GM23338 (cell line): ENCODE measurements around the gene ATP6V1E1. TPM values are rescaled to one million over a fixed set of nuclear protein-coding genes. Genes with fewer than 3 reads are reported as not detected.

Source experiments
- ATAC-seq: fragments of 200-7000 bp; cut with Tn5 transposase; 3 replicates; pipeline ENCODE4 v1.9.1; 2020
- DNase-seq: peaks from one replicate; pipeline ENCODE4 v3.0.0-alpha.2; 2015; ENCODE audit warnings: low spot score
- H2AFZ ChIP-seq: fragments of 200-600 bp; sonication (generic); 2 replicates; pipeline ENCODE4 v1.8.0; 2016; ENCODE audit warnings: antibody characterized with exemption, mild to moderate bottlenecking, moderate library complexity
- H3F3A ChIP-seq: fragments of 200-600 bp; sonication (generic); replicated peaks from 2 replicates; pipeline ENCODE4 v1.8.0; 2017; ENCODE audit warnings: antibody characterized with exemption, mixed run types, low read depth
- H3K27ac ChIP-seq: fragments of 200-600 bp; sonication (generic); 2 replicates; pipeline ENCODE4 v1.6.1; 2016; ENCODE audit warnings: low read depth
- H3K27me3 ChIP-seq: fragments of 200-600 bp; sonication (generic); 2 replicates; pipeline ENCODE4 v1.8.0; 2016; ENCODE audit warnings: mild to moderate bottlenecking, mixed run types, moderate library complexity; ENCODE audit not compliant: insufficient read depth
- H3K36me3 ChIP-seq: fragments of 200-600 bp; sonication (generic); 2 replicates; pipeline ENCODE4 v1.8.0; 2016; ENCODE audit warnings: mild to moderate bottlenecking; ENCODE audit not compliant: insufficient read depth
- H3K4me1 ChIP-seq: fragments of 200-600 bp; sonication (generic); 2 replicates; pipeline ENCODE4 v1.8.0; 2016; ENCODE audit warnings: mild to moderate bottlenecking, moderate library complexity; ENCODE audit not compliant: insufficient read depth
- H3K4me2 ChIP-seq: fragments of 200-600 bp; sonication (generic); 2 replicates; pipeline ENCODE4 v1.7.1; 2017; ENCODE audit warnings: mixed run types
- H3K4me3 ChIP-seq: fragments of 200-600 bp; sonication (generic); 2 replicates; pipeline ENCODE4 v1.6.1; 2016; ENCODE audit warnings: mixed run types
- H3K79me2 ChIP-seq: fragments of 200-600 bp; sonication (generic); replicated peaks from 2 replicates; pipeline ENCODE4 v1.8.0; 2017; ENCODE audit warnings: mild to moderate bottlenecking; ENCODE audit not compliant: insufficient read depth
- H3K9me2 ChIP-seq: fragments of 200-600 bp; sonication (generic); 2 replicates; pipeline ENCODE4 v1.8.0; 2017; ENCODE audit not compliant: insufficient read depth
- H4K20me1 ChIP-seq: fragments of 200-600 bp; sonication (generic); replicated peaks from 2 replicates; pipeline ENCODE4 v1.8.0; 2017; ENCODE audit warnings: mild to moderate bottlenecking; ENCODE audit not compliant: insufficient read depth
- H3K27ac Mint-ChIP-seq: 2 replicates; pipeline ENCODE4 v1.8.0; 2020; ENCODE audit warnings: inconsistent platforms, mild to moderate bottlenecking, moderate library complexity, mixed read lengths
- H3K27me3 Mint-ChIP-seq: 3 replicates; pipeline ENCODE4 v1.8.0; 2022; ENCODE audit warnings: low read depth, mild to moderate bottlenecking, moderate library complexity, mixed read lengths, inconsistent platforms; ENCODE audit not compliant: insufficient read depth, poor library complexity
- H3K36me3 Mint-ChIP-seq: 3 replicates; pipeline ENCODE4 v1.8.0; 2021; ENCODE audit warnings: low read depth, mild to moderate bottlenecking, inconsistent platforms, moderate library complexity, mixed read lengths
- H3K4me1 Mint-ChIP-seq: 3 replicates; pipeline ENCODE4 v1.8.0; 2020; ENCODE audit warnings: mild to moderate bottlenecking, inconsistent platforms, mixed read lengths
- H3K4me3 Mint-ChIP-seq: 3 replicates; pipeline ENCODE4 v1.8.0; 2021; ENCODE audit warnings: moderate library complexity, mild to moderate bottlenecking, inconsistent platforms, mixed read lengths
- H3K9me3 Mint-ChIP-seq: 3 replicates; pipeline ENCODE4 v1.8.0; 2020; ENCODE audit warnings: moderate library complexity, mild to moderate bottlenecking, inconsistent platforms, mixed read lengths
- CREB1 ChIP-seq: fragments of 250-450 bp; sonication (Bioruptor Pico); IDR thresholded peaks from 2 replicates; pipeline ENCODE4 v1.5.0; 2020; ENCODE audit warnings: low read depth, mild to moderate bottlenecking, moderate library complexity
- JUNB ChIP-seq: IDR thresholded peaks from one replicate; pipeline ENCODE4 v1.6.1; 2016; ENCODE audit warnings: antibody characterized with exemption; ENCODE audit not compliant: unreplicated experiment
- POLR2AphosphoS5 ChIP-seq: IDR thresholded peaks from 2 replicates; pipeline ENCODE4 v1.6.1; 2016; ENCODE audit warnings: antibody characterized with exemption, low read depth
- STAT1 ChIP-seq: IDR thresholded peaks from one replicate; pipeline ENCODE4 v1.6.1; 2016; ENCODE audit warnings: antibody characterized with exemption; ENCODE audit not compliant: unreplicated experiment
- ZNF114 ChIP-seq: fragments of 250-450 bp; sonication (Bioruptor Pico); IDR thresholded peaks from 2 replicates; pipeline ENCODE4 v1.5.0; 2020; ENCODE audit warnings: mild to moderate bottlenecking, moderate library complexity
- polyA plus RNA-seq: library from polyadenylated mRNA; unstranded; fragments of >200 nt; fragmentation: Nextera tagmentation; extraction: Ambion mirVana; gene quantifications from 2 replicates; pipeline ENCODE4 v1.2.1, GENCODE V29; 2016
- total RNA-seq: library from RNA; depleted of rRNA; stranded (reverse); fragments of >200 nt; shearing (Covaris generic); gene quantifications from 2 replicates; pipeline ENCODE4 v1.2.3, GENCODE V29; 2014
- TF ChIP-seq, protein P1 (sequence below): IDR thresholded peaks from 2 replicates; pipeline ENCODE4 v1.6.1; 2016; ENCODE audit warnings: antibody characterized with exemption
- TF ChIP-seq, protein P2 (sequence below), 2 experiments: fragments of 200-600 bp in 1 of 2; sonication (generic) in 1 of 2; conservative IDR thresholded peaks; 2 replicates each; pipeline versions ENCODE4 v1.5.1 to v1.6.1; 2016 to 2017; ENCODE audit warnings: antibody characterized with exemption in 2 of 2, low read depth in 2 of 2, mild to moderate bottlenecking in 2 of 2, moderate library complexity in 1 of 2
- TF ChIP-seq, protein P3 (sequence below): fragments of 250-450 bp; sonication (Bioruptor Pico); IDR thresholded peaks from 2 replicates; pipeline ENCODE4 v1.5.0; 2020; ENCODE audit warnings: mild to moderate bottlenecking, moderate library complexity

Gene ATP6V1E1
- total and polyA plus RNA-seq, 2 experiments from 2014 or later = 74.5 to 81.7 TPM

DNA sequence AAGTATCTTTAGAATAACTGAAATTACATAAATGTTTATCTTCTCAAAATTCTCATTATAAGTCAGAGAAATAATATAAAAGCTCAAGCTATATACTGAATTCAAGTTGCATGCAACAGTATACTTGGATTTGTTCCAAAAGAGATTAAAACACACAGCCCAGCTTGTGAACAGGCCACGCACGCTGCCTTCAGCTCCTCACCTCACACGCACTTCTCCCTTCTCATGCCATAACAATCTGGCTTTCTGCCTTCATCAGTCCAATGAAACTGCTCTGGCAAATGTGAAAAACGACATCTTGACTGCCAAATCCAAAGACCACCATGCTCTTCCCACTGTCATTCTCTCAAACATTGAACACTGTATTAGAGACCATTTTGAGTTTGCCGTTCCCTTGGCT lies 22.1 kb downstream of the ATP6V1E1 start:
- no peak overlapping the region for H3K4me3 Mint-ChIP-seq
- Histone ChIP-seq H3F3A (no peaks in the 10 kb centered on the region; the same call in 1 of the 2 replicates), H4K20me1 (peaks cover 21% of the 10 kb centered on the region), H3K4me3 (no peak overlapping the region), H3K27me3 (no peaks in the 10 kb centered on the region), H2AFZ (no peak overlapping the region), H3K79me2 (peaks cover 20% of the 10 kb centered on the region; the same call in 1 of the 2 replicates), H3K9me2 (no peaks in the 10 kb centered on the region), H3K36me3 (peaks cover 12% of the 10 kb centered on the region), H3K27ac (no peak overlapping the region), H3K4me1 (no peaks in the 10 kb centered on the region), H3K4me2 (no peak overlapping the region)
- H3K9me3 Mint-ChIP-seq = no peaks in the 10 kb centered on the region
- H3K27ac Mint-ChIP-seq = no peak overlapping the region
- no peak for ATAC-seq
- DNase-seq = no peak
- peaks cover 10% of the 10 kb centered on the region; the same call in 2 of the 3 replicates for H3K36me3 Mint-ChIP-seq
- no peaks in the 10 kb centered on the region for H3K4me1 Mint-ChIP-seq
- no peak for TF ChIP-seq JUNB
- TF ChIP-seq, protein P1, sequence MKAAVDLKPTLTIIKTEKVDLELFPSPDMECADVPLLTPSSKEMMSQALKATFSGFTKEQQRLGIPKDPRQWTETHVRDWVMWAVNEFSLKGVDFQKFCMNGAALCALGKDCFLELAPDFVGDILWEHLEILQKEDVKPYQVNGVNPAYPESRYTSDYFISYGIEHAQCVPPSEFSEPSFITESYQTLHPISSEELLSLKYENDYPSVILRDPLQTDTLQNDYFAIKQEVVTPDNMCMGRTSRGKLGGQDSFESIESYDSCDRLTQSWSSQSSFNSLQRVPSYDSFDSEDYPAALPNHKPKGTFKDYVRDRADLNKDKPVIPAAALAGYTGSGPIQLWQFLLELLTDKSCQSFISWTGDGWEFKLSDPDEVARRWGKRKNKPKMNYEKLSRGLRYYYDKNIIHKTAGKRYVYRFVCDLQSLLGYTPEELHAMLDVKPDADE = no peak
- no peak for TF ChIP-seq CREB1 (CRISPR knock-in tag)
- TF ChIP-seq POLR2AphosphoS5 = no peak
- TF ChIP-seq ZNF114 (CRISPR knock-in tag) = no peak
- TF ChIP-seq, protein P2, sequence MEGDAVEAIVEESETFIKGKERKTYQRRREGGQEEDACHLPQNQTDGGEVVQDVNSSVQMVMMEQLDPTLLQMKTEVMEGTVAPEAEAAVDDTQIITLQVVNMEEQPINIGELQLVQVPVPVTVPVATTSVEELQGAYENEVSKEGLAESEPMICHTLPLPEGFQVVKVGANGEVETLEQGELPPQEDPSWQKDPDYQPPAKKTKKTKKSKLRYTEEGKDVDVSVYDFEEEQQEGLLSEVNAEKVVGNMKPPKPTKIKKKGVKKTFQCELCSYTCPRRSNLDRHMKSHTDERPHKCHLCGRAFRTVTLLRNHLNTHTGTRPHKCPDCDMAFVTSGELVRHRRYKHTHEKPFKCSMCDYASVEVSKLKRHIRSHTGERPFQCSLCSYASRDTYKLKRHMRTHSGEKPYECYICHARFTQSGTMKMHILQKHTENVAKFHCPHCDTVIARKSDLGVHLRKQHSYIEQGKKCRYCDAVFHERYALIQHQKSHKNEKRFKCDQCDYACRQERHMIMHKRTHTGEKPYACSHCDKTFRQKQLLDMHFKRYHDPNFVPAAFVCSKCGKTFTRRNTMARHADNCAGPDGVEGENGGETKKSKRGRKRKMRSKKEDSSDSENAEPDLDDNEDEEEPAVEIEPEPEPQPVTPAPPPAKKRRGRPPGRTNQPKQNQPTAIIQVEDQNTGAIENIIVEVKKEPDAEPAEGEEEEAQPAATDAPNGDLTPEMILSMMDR (conservative IDR thresholded peaks at IDR 0.05; ENCODE audit: low read depth in 2 of 2) = no peak
- TF ChIP-seq, protein P3, sequence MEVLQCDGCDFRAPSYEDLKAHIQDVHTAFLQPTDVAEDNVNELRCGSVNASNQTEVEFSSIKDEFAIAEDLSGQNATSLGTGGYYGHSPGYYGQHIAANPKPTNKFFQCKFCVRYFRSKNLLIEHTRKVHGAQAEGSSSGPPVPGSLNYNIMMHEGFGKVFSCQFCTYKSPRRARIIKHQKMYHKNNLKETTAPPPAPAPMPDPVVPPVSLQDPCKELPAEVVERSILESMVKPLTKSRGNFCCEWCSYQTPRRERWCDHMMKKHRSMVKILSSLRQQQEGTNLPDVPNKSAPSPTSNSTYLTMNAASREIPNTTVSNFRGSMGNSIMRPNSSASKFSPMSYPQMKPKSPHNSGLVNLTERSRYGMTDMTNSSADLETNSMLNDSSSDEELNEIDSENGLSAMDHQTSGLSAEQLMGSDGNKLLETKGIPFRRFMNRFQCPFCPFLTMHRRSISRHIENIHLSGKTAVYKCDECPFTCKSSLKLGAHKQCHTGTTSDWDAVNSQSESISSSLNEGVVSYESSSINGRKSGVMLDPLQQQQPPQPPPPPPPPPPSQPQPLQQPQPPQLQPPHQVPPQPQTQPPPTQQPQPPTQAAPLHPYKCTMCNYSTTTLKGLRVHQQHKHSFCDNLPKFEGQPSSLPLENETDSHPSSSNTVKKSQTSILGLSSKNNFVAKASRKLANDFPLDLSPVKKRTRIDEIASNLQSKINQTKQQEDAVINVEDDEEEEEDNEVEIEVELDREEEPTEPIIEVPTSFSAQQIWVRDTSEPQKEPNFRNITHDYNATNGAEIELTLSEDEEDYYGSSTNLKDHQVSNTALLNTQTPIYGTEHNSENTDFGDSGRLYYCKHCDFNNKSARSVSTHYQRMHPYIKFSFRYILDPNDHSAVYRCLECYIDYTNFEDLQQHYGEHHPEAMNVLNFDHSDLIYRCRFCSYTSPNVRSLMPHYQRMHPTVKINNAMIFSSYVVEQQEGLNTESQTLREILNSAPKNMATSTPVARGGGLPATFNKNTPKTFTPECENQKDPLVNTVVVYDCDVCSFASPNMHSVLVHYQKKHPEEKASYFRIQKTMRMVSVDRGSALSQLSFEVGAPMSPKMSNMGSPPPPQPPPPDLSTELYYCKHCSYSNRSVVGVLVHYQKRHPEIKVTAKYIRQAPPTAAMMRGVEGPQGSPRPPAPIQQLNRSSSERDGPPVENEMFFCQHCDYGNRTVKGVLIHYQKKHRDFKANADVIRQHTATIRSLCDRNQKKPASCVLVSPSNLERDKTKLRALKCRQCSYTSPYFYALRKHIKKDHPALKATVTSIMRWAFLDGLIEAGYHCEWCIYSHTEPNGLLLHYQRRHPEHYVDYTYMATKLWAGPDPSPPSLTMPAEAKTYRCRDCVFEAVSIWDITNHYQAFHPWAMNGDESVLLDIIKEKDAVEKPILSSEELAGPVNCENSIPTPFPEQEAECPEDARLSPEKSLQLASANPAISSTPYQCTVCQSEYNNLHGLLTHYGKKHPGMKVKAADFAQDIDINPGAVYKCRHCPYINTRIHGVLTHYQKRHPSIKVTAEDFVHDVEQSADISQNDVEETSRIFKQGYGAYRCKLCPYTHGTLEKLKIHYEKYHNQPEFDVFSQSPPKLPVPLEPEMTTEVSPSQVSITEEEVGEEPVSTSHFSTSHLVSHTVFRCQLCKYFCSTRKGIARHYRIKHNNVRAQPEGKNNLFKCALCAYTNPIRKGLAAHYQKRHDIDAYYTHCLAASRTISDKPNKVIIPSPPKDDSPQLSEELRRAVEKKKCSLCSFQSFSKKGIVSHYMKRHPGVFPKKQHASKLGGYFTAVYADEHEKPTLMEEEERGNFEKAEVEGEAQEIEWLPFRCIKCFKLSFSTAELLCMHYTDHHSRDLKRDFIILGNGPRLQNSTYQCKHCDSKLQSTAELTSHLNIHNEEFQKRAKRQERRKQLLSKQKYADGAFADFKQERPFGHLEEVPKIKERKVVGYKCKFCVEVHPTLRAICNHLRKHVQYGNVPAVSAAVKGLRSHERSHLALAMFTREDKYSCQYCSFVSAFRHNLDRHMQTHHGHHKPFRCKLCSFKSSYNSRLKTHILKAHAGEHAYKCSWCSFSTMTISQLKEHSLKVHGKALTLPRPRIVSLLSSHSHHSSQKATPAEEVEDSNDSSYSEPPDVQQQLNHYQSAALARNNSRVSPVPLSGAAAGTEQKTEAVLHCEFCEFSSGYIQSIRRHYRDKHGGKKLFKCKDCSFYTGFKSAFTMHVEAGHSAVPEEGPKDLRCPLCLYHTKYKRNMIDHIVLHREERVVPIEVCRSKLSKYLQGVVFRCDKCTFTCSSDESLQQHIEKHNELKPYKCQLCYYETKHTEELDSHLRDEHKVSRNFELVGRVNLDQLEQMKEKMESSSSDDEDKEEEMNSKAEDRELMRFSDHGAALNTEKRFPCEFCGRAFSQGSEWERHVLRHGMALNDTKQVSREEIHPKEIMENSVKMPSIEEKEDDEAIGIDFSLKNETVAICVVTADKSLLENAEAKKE (CRISPR knock-in tag) = no peak
- TF ChIP-seq STAT1 = no peak
- no peaks in the 10 kb centered on the region for H3K27me3 Mint-ChIP-seq
